Spleen (tissue), 11 donors: ENCODE measurements around the gene RIC8B. TPM values are rescaled to one million over a fixed set of nuclear protein-coding genes. Genes with fewer than 3 reads are reported as not detected.

Source experiments
- DNase-seq: peaks from one replicate; pipeline ENCODE4 v3.0.0-alpha.2; 2020
- H3K27ac ChIP-seq, 8 donors: fragments of 200-600 bp; sonication (generic) in 7 of 8; 1 replicate in 4 of 8; 2 replicates in 4 of 8; pipeline versions ENCODE4 v1.5.0 to v1.8.0; 2016 to 2021; ENCODE audit warnings: inconsistent platforms in 4 of 8, mild to moderate bottlenecking in 4 of 8, moderate library complexity in 1 of 8
- H3K27me3 ChIP-seq, 7 donors: fragments of 200-600 bp; sonication (generic) in 6 of 7; replicated peaks in 1 of 7; 1 replicate in 4 of 7; 2 replicates in 3 of 7; pipeline versions ENCODE4 v1.5.0 to v1.8.0; 2016 to 2021; ENCODE audit warnings: inconsistent platforms in 3 of 7, mild to moderate bottlenecking in 1 of 7
- H3K36me3 ChIP-seq, 6 donors: fragments of 200-600 bp; sonication (generic) in 5 of 6; 1 replicate in 4 of 6; 2 replicates in 2 of 6; pipeline versions ENCODE4 v1.5.0 to v1.8.0; 2016 to 2021; ENCODE audit warnings: inconsistent platforms in 2 of 6
- H3K4me1 ChIP-seq, 6 donors: fragments of 200-600 bp; sonication (generic) in 5 of 6; 1 replicate in 3 of 6; 2 replicates in 3 of 6; pipeline versions ENCODE4 v1.5.0 to v1.8.0; 2016 to 2021; ENCODE audit warnings: inconsistent platforms in 3 of 6
- H3K4me3 ChIP-seq, 8 donors: fragments of 200-600 bp; sonication (generic) in 7 of 8; 1 replicate in 4 of 8; 2 replicates in 4 of 8; pipeline versions ENCODE4 v1.5.0 to v1.8.0; 2016 to 2021; ENCODE audit warnings: inconsistent platforms in 4 of 8, mild to moderate bottlenecking in 4 of 8, moderate library complexity in 2 of 8
- H3K9me3 ChIP-seq, 8 donors: fragments of 200-600 bp; sonication (generic) in 7 of 8; 1 replicate in 4 of 8; 2 replicates in 4 of 8; pipeline versions ENCODE4 v1.5.0 to v1.8.0; 2016 to 2021; ENCODE audit warnings: inconsistent platforms in 4 of 8
- CTCF ChIP-seq, 11 experiments: fragments of 200-600 bp in 7 of 11; fragments of 450-650 bp in 4 of 11; sonication (generic) in 4 of 11; IDR thresholded peaks in 8 of 11; conservative IDR thresholded peaks in 3 of 11; 1 replicate in 7 of 11; 2 replicates in 4 of 11; pipeline versions ENCODE4 v1.4.0 to v1.8.0; 2016 to 2021; ENCODE audit warnings: antibody characterized with exemption in 11 of 11, inconsistent platforms in 4 of 11, mild to moderate bottlenecking in 1 of 11
- POLR2A ChIP-seq, 3 donors: fragments of 450-650 bp; IDR thresholded peaks; one replicate each; pipeline ENCODE4 v1.5.1; 2017; ENCODE audit warnings: antibody characterized with exemption in 3 of 3, mild to moderate bottlenecking in 1 of 3
- POLR2AphosphoS5 ChIP-seq, 3 donors: sonication (generic); formaldehyde crosslinking; IDR thresholded peaks; one replicate each; pipeline ENCODE4 v1.5.1; 2017; ENCODE audit warnings: antibody characterized with exemption in 3 of 3
- WGBS, 5 donors: extraction: QIAGEN DNeasy Blood & Tissue Kit in 3 of 5; methylation state at CpG; one replicate each; pipeline versions ENCODE4 v1.1.5 to v1.1.7; 2013 to 2018; 5-methylcytosine and 5-hydroxymethylcytosine counted together
- intact Hi-C: fragments of 100-400 bp; cut with DNase I; formaldehyde crosslinking; loops from one replicate; pipeline ENCODE4 v1.15.0; 2023; ENCODE audit warnings: low total_unique reads
- polyA plus RNA-seq, 3 donors: library from polyadenylated mRNA; stranded (reverse); fragments of 200-250 nt; gene quantifications; one replicate each; pipeline ENCODE4 v1.2.1, GENCODE V29; 2013
- total RNA-seq, 7 donors: library from RNA; depleted of rRNA in 3 of 7; stranded (reverse); fragments of >200 nt in 3 of 7; fragmentation: NEBNext Ultra II Directional in 4 of 7; extraction: Animal tissue kit (Norgen Biotek cat#: 25700) in 4 of 7; gene quantifications; one replicate each; pipeline versions ENCODE4 v1.1.0 to v1.2.1, GENCODE V29; 2016 to 2021
- donor health status: healthy with polysubstance abuse.
- donor health status: DM: no; HTN: no; CAD: no; lungs with moderate emphysema.
- donor health status: DM: no; HTN: no; CAD: no.
- donor health status: Bipolar disorder and iron deficiency.
- donor health status: healthy.
- donor health status: DM: no; HTN: no; CAD: no.
- donor health status: DM: yes; HTN: yes; CAD: no.

The RIC8B gene
- total and polyA plus RNA-seq, 10 donors = 1.9 to 21.3 (median 14.1) TPM

DNA sequence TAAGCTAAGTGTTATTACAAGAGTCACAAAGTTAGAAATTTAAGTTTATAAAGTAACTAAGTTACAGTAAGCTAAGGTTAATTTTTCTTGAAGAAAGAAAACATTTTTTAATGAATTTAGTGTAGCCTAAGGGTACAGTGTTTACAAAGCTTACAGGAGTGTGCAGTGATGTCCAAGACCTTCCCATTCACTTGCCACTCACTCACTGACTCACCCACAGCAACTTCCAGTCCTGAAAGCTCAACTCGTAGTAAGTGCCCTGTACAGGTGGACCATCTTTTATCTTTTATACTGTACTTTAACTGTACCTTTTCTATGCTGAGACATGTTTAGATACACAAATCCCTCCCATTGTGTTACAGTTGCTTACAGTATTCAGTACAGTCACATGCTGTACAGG, 120.3 kb downstream of the RIC8B start:
- H3K36me3 ChIP-seq = no peaks in the 10 kb centered on the region
- H3K9me3 ChIP-seq = no peaks in the 10 kb centered on the region
- no peak overlapping the region for H3K4me3 ChIP-seq
- H3K4me1 ChIP-seq = no peaks in the 10 kb centered on the region
- intact Hi-C loops = no loop called here
- no peak overlapping the region for H3K27ac ChIP-seq
- TF ChIP-seq CTCF (IDR thresholded peaks at IDR 0.05 in 8 of 11, conservative IDR thresholded peaks at IDR 0.05 in 3 of 11) (no peak), POLR2AphosphoS5 (IDR thresholded peaks at IDR 0.05) (no peak), POLR2A (IDR thresholded peaks at IDR 0.05) (no peak)
- peaks cover 0 to 88% (median 16%) of the 10 kb centered on the region in 7 donors for H3K27me3 ChIP-seq
- no peak for DNase-seq
- 74 to 97% (median 84%) methylated on average over 1 of the region's 1 CpG for WGBS, 5 donors

DNA sequence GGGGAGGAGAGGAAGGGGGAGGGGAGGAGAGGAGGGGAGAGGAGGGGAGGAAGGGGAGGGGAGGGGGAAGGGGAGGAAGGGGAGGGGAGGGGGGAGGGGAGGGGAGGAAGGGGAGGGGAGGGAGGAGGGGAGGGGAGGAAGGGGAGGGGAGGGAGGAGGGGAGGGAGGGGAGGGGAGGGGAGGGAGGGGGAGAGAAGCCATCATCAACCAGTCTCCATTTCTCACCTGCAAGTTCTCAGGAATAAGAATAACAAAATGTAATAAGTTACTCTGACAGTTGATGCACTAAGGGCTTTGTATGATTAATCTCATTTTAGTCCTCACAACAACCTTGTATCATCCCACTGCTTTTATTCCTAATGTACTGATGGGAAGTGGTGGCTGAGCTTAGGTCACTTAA, 122.1 kb downstream of the RIC8B start:
- H3K9me3 ChIP-seq = no peaks in the 10 kb centered on the region
- no peak overlapping the region for H3K27ac ChIP-seq
- no peak for DNase-seq
- H3K4me1 ChIP-seq = no peaks in the 10 kb centered on the region
- H3K36me3 ChIP-seq = no peaks in the 10 kb centered on the region
- intact Hi-C loops = no loop called here
- peaks cover 0 to 89% (median 16%) of the 10 kb centered on the region in 7 donors for H3K27me3 ChIP-seq
- no peak overlapping the region for H3K4me3 ChIP-seq
- no peak for TF ChIP-seq POLR2A (IDR thresholded peaks at IDR 0.05)
- TF ChIP-seq CTCF (IDR thresholded peaks at IDR 0.05 in 8 of 11, conservative IDR thresholded peaks at IDR 0.05 in 3 of 11) = no peak
- TF ChIP-seq POLR2AphosphoS5 (IDR thresholded peaks at IDR 0.05) = no peak

DNA sequence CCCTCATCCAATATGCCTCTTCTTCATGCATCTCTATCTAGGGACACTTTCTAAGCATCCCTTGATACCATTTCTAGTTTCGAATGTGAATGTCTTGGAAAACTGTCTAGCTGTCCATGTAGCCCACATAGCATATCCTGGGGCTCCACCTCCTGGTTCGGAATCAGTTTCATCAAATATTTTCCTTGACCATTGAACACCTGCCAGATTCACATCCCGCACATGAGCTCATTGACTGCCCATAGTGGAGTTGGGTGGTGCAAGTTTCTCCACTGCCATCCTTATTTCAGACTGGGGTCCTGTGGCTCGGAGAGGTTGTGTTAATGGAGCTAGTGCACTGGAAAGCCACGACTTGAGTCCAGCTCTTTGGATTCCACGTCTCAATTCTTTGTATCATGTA, 122.6 kb downstream of the RIC8B start:
- TF ChIP-seq POLR2A (IDR thresholded peaks at IDR 0.05) (no peak), CTCF (IDR thresholded peaks at IDR 0.05 in 8 of 11, conservative IDR thresholded peaks at IDR 0.05 in 3 of 11) (no peak), POLR2AphosphoS5 (IDR thresholded peaks at IDR 0.05) (no peak)

DNA sequence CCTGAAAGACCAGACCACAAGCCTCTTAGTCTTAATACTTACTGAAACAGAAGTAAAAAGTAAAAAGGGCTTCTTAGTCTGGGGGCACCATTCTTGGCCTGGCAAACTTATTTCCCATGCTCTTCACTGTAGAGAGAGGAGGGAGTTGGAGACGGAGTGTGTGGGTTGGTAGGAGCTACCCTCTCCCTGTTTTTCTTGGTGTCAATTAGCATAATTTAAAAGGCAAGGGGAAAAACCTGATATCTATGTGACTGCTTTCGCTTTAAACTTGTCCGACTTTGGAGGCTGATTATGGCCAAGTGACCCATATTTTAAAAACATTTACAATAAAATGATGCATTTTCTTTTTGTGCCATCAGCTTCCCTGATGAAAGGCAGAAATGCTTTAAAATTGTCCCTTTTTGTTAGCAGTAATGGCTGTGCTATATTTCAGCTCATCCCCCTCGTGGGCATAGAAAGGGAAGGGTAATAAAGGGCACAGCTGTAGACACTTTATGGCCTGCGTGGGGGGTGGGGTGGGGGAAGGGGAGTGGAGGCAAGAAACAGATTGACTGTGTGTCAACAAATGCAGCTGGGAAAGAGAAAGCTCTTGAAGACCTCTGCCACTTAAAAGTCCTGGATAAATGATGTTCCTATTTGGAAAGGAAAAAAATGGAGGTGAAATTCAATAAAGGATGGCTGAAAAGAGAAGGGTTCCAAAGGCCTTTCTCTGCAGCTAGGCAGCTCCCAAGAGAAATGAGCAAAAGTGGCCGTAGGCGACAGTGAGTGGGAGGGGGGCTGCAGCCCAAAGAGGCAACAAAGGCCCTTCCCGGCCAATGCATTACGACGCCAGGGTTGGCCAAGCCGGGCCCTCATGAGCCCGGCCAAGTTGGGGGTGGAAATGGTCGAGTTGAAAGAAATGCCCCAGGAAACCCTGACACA, 123.8 kb downstream of the RIC8B start:
- H3K27me3 ChIP-seq = peaks cover 0 to 89% (median 21%) of the 10 kb centered on the region in 7 donors
- H3K27ac ChIP-seq = no peak overlapping the region
- WGBS, 5 donors = 43 to 52% (median 50%) methylated on average over 13 of the region's 13 CpGs
- H3K36me3 ChIP-seq = no peaks in the 10 kb centered on the region
- H3K9me3 ChIP-seq = no peaks in the 10 kb centered on the region
- no peak overlapping the region for H3K4me3 ChIP-seq
- H3K4me1 ChIP-seq = peaks cover 0 to 7% (median 3%) of the 10 kb centered on the region in 6 donors
- intact Hi-C loops = no loop called here
- TF ChIP-seq CTCF (IDR thresholded peaks at IDR 0.05 in 8 of 11, conservative IDR thresholded peaks at IDR 0.05 in 3 of 11) (no peak), POLR2AphosphoS5 (IDR thresholded peaks at IDR 0.05) (no peak)
- no peak for DNase-seq

More for the DNA sequence above, 122.6 kb downstream of the RIC8B start:
- Histone ChIP-seq H3K36me3 (no peaks in the 10 kb centered on the region), H3K27me3 (peaks cover 0 to 89% (median 16%) of the 10 kb centered on the region in 7 donors), H3K4me1 (no peaks in the 10 kb centered on the region), H3K27ac (no peak overlapping the region), H3K4me3 (no peak overlapping the region), H3K9me3 (no peaks in the 10 kb centered on the region)
- no peak for DNase-seq
- WGBS, 5 donors = 85 to 93% (median 87%) methylated on average over 6 of the region's 6 CpGs
- intact Hi-C loops = no loop called here
